Activated CD4-positive, CD25-positive, alpha-beta regulatory T cell (primary cell): ENCODE measurements around the gene CDK12.

Experiments used
- DNase-seq, 4 experiments: peaks; one replicate each; lab custom pipeline; 2025; lab: John Stamatoyannopoulos, UW

Gene CDK12

GRCh38 chr17:39582658-39583057 lies 121.4 kb downstream of the CDK12 start:
- no peak for DNase-seq
